GM13977 (cell line): Measurements from ENCODE around the gene TRIB2.
"Not testable (repeated sequence)": the region's sequence is repeated elsewhere in the genome, so short reads cannot be mapped to it uniquely, and the experiment has no call there.

Experiments used
- DNase-seq: peaks from one replicate; pipeline ENCODE4 v3.0.0; 2012; ENCODE audit warnings: low spot score
- CTCF ChIP-seq: IDR thresholded peaks from 2 replicates; pipeline ENCODE4 v1.5.1; 2012; ENCODE audit warnings: mild to moderate bottlenecking, control low read depth; ENCODE audit not compliant: insufficient read depth; ENCODE audit errors: extremely low read depth, missing control alignments
- in situ Hi-C: fragments of 300-500 bp; cut with MboI; formaldehyde crosslinking; loops from one replicate; pipeline ENCODE4 v1.12.0; 2022; ENCODE audit warnings: low sequenced_read_pairs, low pct_unique_long_range_greater_than_20kb, mixed read lengths, inconsistent platforms; ENCODE audit not compliant: unreplicated experiment

Gene TRIB2

DNA sequence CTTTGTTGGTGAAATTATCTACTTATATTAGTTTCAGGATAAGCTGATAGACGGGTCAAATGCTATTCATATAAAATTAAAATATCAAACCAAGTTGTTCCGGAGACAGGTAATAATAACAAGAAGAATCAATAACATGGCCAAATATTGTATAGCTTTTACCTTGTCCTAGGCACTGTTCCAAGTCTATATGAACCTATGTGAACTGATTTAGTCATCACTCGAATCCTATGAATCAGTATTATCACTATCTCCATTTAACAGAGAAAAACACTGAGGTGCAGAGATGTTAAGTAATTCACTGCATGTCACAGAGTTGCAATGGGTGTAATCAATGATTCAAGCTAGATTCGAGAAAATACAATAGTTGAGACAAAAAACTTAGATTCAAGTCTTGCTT, 40.0 kb upstream of the TRIB2 start:
- DNase-seq, result no peak
- no peak for TF ChIP-seq CTCF
- in situ Hi-C loops, result no loop called here

- DNase-seq, result no peak
- TF ChIP-seq CTCF, result no peak
- in situ Hi-C loops, result no loop called here
Measured at GRCh38 chr2:12678186-12678585, 38.5 kb upstream of the TRIB2 start.

GRCh38 chr2:12679550-12680072, 37.1 kb upstream of the TRIB2 start:
- no peak for TF ChIP-seq CTCF
- in situ Hi-C loops, result no loop called here
- no peak for DNase-seq

DNA sequence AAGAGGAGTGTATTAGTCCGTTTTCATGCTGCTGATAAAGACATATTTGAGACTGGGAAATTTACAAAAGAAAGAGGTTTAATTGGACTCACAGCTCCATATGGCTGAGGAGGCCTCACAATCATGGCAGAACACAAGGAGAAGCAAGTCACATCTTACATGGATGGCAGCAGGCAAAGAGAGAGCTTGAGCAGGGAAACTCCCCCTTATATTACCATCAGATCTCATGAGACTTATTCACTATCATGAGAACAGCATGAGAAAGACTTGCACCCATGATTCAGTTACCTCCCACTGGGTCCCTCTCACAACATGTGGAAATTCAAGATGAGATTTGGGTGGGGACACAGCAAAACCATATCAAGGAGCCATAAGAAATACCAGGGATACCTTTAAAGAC, 36.6 kb upstream of the TRIB2 start:
- in situ Hi-C loops, DNase-seq: not testable (repeated sequence)

GRCh38 chr2:12682017-12682416, 34.7 kb upstream of the TRIB2 start:
- DNase-seq, result no peak
- in situ Hi-C loops, result no loop called here
- no peak for TF ChIP-seq CTCF

- no peak for DNase-seq
- no peak for TF ChIP-seq CTCF
- in situ Hi-C loops, result no loop called here
Measured at GRCh38 chr2:12683457-12684100, 33.2 kb upstream of the TRIB2 start.

DNA sequence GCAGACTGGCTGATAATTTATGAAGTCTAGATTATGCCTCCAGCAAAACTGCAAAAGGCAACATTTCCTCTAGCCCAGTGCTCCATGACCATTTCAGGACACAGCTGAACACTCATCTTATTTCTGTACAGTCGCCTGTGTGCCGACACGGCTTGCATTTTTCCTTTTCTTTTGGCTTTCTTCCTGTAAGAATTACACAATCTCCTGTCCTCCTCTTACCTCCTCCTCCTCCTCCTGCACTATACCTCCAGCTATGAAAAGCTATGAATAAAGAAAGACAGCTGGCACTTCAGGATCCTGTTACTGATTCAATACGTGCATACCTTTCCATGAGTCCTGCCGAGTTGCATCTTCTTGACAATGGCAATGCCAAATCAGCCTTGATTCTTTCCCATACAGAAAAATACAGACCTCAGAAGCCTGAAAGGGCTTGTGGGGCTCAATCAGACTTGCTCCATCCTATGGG, 32.2 kb upstream of the TRIB2 start:
- in situ Hi-C loops, result no loop called here
- no peak for TF ChIP-seq CTCF
- no peak for DNase-seq
